Psoas muscle (tissue), 8 donors: ENCODE data around the gene IYD. TPM values are rescaled to one million over a fixed set of nuclear protein-coding genes. Genes with fewer than 3 reads are reported as not detected.

Source experiments
- ATAC-seq, 4 donors: fragments of 200-7000 bp; cut with Tn5 transposase; one replicate each; pipeline ENCODE4 v1.9.1; 2020; ENCODE audit warnings: moderate library complexity in 3 of 4, mild to moderate bottlenecking in 2 of 4
- DNase-seq, 2 donors: peaks; one replicate each; pipeline ENCODE4 v3.0.0-alpha.2; 2020
- H3K27ac ChIP-seq: fragments of 200-600 bp; one replicate; pipeline ENCODE4 v1.8.0; 2022
- H3K27me3 ChIP-seq, 3 donors: fragments of 200-600 bp in 1 of 3; one replicate each; pipeline versions ENCODE4 v1.6.1 to v1.8.0; 2013 to 2022; ENCODE audit warnings: low read length in 2 of 3, mild to moderate bottlenecking in 2 of 3, moderate library complexity in 1 of 3; ENCODE audit not compliant: insufficient read depth in 3 of 3
- H3K36me3 ChIP-seq, 2 donors: fragments of 200-600 bp in 1 of 2; one replicate each; pipeline versions ENCODE4 v1.6.1 to v1.8.0; 2013 to 2022; ENCODE audit warnings: low read depth in 1 of 2, mild to moderate bottlenecking in 1 of 2, moderate library complexity in 1 of 2; ENCODE audit not compliant: insufficient read depth in 1 of 2
- H3K4me1 ChIP-seq: fragments of 200-600 bp; one replicate; pipeline ENCODE4 v1.8.0; 2022
- H3K4me3 ChIP-seq: fragments of 200-600 bp; one replicate; pipeline ENCODE4 v1.8.0; 2022; ENCODE audit warnings: mild to moderate bottlenecking
- H3K9me3 ChIP-seq: fragments of 200-600 bp; one replicate; pipeline ENCODE4 v1.8.0; 2022
- WGBS, 3 donors: extraction: QIAGEN DNeasy Blood & Tissue Kit; methylation state at CpG; one replicate each; pipeline versions ENCODE4 v1.1.6 to v1.1.7; 2013; 5-methylcytosine and 5-hydroxymethylcytosine counted together
- intact Hi-C, 2 donors: fragments of 100-400 bp; cut with DNase I; formaldehyde crosslinking; loops; one replicate each; pipeline versions ENCODE4 v1.11.0 to v1.14.2; 2022
- polyA plus RNA-seq, 3 donors: library from polyadenylated mRNA; stranded (reverse); fragments of 200-250 nt; gene quantifications; one replicate each; pipeline ENCODE4 v1.2.3, GENCODE V29; 2013
- total RNA-seq, 4 donors: library from RNA; stranded (reverse); fragmentation: NEBNext Ultra II Directional in 2 of 4; extraction: Animal tissue kit (Norgen Biotek cat#: 25700) in 2 of 4; gene quantifications; one replicate each; pipeline versions ENCODE4 v1.2.1 to v1.2.4, GENCODE V29; 2021 to 2023
- TF ChIP-seq, protein P1 (sequence below): fragments of 200-600 bp; IDR thresholded peaks from one replicate; pipeline ENCODE4 v1.8.0; 2022; ENCODE audit warnings: antibody characterized with exemption
- donor health status: healthy with polysubstance abuse.
- donor health status: DM: no; HTN: no; CAD: no; lungs with moderate emphysema.
- donor health status: Bipolar disorder and iron deficiency.
- donor health status: healthy.
- donor health status: DM: yes; HTN: yes; CAD: no.
- donor health status: DM: no; HTN: no; CAD: no.
- donor health status: DM: no; HTN: no; CAD: no.
- donor health status: DM: yes; HTN: yes; CAD: no.

IYD gene
- total and polyA plus RNA-seq, 7 donors = 0.04 to 0.28 (median 0.05) TPM; not detected in 4

DNA sequence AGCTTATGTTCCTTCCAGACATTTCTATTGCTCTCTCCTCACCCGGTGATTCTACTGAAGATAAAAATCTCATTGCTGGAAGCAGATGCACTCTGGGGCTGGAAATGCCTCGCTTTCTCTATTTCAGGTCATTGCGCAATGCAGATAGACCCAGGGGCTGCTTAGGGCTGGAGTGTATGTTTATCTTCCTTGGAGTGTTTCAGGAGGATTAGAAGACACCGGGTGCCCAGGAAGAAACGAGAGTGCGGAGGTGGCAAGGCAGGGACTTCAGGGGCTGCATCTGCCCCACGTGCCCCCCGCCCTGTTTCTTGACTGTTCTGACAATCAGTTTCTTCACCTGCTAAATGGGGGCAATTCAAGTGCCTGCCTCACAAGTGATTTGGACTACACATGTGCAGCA is 45.6 kb upstream of the IYD start:
- Histone ChIP-seq H3K36me3 (no peaks in the 10 kb centered on the region), H3K4me1 (peaks cover 80% of the 10 kb centered on the region), H3K9me3 (no peaks in the 10 kb centered on the region), H3K27me3 (no peaks in the 10 kb centered on the region), H3K4me3 (no peak overlapping the region), H3K27ac (peak overlapping the region; percentile 87)
- DNase-seq (no peak), ATAC-seq (no peak)
- intact Hi-C loops = loop anchor here (2.0 to 5.0 kb wide), 4 partner anchors 66 to 181 kb away; partner anchors contain the start of gene PPP1R14C (in 1 of the 2)
- TF ChIP-seq, protein P1, sequence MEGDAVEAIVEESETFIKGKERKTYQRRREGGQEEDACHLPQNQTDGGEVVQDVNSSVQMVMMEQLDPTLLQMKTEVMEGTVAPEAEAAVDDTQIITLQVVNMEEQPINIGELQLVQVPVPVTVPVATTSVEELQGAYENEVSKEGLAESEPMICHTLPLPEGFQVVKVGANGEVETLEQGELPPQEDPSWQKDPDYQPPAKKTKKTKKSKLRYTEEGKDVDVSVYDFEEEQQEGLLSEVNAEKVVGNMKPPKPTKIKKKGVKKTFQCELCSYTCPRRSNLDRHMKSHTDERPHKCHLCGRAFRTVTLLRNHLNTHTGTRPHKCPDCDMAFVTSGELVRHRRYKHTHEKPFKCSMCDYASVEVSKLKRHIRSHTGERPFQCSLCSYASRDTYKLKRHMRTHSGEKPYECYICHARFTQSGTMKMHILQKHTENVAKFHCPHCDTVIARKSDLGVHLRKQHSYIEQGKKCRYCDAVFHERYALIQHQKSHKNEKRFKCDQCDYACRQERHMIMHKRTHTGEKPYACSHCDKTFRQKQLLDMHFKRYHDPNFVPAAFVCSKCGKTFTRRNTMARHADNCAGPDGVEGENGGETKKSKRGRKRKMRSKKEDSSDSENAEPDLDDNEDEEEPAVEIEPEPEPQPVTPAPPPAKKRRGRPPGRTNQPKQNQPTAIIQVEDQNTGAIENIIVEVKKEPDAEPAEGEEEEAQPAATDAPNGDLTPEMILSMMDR = no peak
- WGBS, 3 donors = 62 to 81% (median 65%) methylated on average over 8 of the region's 8 CpGs

DNA sequence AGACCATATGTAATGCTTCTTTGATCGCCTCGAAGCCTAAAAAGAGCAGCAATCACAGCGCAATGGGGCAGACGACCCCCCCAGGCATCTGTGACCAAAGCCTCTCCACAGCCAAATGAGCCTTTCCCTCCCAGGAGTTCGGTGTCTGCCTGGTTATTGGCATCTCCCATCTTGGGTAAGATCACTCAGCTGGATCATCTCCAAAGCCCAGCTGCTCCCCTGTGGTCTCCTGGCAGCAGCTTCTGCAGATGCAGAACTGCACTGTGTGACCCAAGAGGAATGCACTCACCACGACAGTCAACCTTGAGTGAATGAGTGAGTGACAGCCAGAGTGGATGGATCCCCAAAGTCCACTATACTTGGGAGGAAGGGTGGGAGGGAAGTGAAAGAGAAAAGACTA is 44.8 kb upstream of the IYD start:
- no peak overlapping the region for H3K27ac ChIP-seq
- intact Hi-C loops = loop anchor here in 1 of 2 donors (5.0 kb wide), 3 partner anchors 67 to 182 kb away; partner anchors contain the start of gene PPP1R14C
- H3K36me3 ChIP-seq = no peaks in the 10 kb centered on the region
- H3K27me3 ChIP-seq = no peaks in the 10 kb centered on the region
- DNase-seq (no peak), ATAC-seq (no peak)
- H3K4me3 ChIP-seq = no peak overlapping the region
- H3K9me3 ChIP-seq = no peaks in the 10 kb centered on the region
- 46 to 56% (median 52%) methylated on average over 6 of the region's 6 CpGs for WGBS, 3 donors
- peaks cover 83% of the 10 kb centered on the region for H3K4me1 ChIP-seq
- TF ChIP-seq, protein P1 = no peak

DNA sequence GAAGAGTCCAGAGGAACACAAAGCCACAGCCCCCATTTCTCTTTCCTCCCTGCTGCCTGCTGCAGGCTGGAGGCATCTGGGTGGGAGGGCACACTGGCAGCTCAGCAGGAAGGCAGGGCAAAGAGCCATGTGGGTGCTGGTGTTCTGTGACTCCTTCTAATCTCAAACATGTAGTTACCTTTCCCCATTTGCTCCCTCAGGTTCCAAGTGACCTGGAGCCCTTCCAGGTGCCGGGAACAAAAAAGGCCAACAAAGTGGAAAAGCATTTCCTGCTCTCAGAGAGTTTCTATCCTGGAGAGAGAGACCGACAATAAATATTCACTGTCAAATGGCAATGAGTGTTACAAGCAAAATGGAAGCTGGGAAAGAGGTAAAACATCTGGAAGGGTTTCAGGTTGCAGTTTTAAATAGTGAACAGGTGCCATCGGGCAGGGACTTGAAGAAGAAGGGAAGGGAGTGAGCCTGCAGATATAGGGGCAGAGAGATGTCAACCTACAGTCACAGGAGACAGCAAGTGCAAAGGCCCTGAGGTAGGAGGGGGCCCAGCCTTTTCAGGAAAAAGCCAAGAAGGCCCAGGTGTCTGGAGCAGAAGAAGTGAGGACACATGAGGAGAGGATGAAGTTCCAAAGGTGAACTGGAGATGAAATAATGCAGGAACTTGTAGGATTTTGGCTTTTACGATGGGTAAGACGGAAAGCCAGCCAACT is 43.6 kb upstream of the IYD start:
- Histone ChIP-seq H3K27me3 (no peaks in the 10 kb centered on the region), H3K36me3 (no peaks in the 10 kb centered on the region), H3K27ac (peak overlapping the region; percentile 23), H3K4me3 (no peak overlapping the region), H3K9me3 (no peaks in the 10 kb centered on the region), H3K4me1 (peaks cover 73% of the 10 kb centered on the region)
- ATAC-seq = no peak
- no peak for DNase-seq
- TF ChIP-seq, protein P1 = no peak
- intact Hi-C loops = loop anchor here in 1 of 2 donors (5.0 kb wide), 2 partner anchors 73 to 178 kb away; no protein-coding TSS in a partner anchor
- WGBS, 3 donors = 60 to 79% (median 67%) methylated on average over 5 of the region's 5 CpGs

DNA sequence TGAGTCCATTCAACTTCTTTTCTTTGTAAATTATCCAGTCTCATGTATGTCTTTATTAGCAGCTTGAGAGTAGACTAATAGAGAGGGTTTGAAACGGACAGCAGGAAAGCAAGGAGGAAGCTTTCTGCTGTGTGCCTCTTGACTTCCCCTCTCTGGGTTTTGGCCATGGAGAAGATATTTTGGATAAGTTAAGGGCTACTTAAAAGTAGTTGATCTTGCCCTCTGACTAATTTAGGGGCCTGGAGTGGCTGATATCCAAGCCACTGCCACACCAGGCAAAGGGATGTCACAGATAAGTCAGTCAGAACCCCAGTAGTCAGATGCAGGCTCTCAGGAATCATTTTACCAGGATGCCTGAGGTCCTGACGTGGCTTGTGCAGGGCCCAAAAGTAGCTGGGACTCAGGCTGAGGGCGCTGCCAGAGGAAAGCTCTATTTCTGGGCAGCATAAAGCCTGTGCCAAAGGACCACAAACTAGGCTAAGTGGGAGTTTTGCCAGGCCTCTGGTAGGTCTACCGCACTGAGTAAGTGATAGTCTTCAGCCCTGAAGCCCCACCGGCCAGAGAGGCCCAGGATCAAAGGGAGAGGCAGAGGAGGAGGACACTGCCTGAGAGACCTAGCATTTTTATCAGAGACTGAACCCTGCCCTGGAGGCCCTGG is 41.6 kb upstream of the IYD start:
- H3K27ac ChIP-seq = peak overlapping the region; percentile 77

More for the DNA sequence above, 41.6 kb upstream of the IYD start:
- no peaks in the 10 kb centered on the region for H3K9me3 ChIP-seq
- TF ChIP-seq, protein P1 = no peak
- WGBS, 3 donors = 20 to 32% (median 22%) methylated on average over 5 of the region's 5 CpGs
- no peaks in the 10 kb centered on the region for H3K27me3 ChIP-seq
- peak; percentile 46 to 85 for DNase-seq
- H3K36me3 ChIP-seq = no peaks in the 10 kb centered on the region
- ATAC-seq = peak; percentile 82 to 86 (median 84)
- H3K4me3 ChIP-seq = peak overlapping the region; percentile 50
- intact Hi-C loops = loop anchor here in 1 of 2 donors (5.0 kb wide), 2 partner anchors 75 to 180 kb away; no protein-coding TSS in a partner anchor
- H3K4me1 ChIP-seq = peaks cover 53% of the 10 kb centered on the region
